GM12891 (cell line): Measurements from ENCODE around the gene CNOT6L.

Experiments
- POLR2A ChIP-seq: IDR thresholded peaks from 2 replicates; pipeline ENCODE4 v1.6.1; 2011; ENCODE audit warnings: low read depth, low read length, control low read depth
- TAF1 ChIP-seq: IDR thresholded peaks from 2 replicates; pipeline ENCODE4 v1.6.1; 2011; ENCODE audit warnings: low read depth, low read length, control low read depth

DNA sequence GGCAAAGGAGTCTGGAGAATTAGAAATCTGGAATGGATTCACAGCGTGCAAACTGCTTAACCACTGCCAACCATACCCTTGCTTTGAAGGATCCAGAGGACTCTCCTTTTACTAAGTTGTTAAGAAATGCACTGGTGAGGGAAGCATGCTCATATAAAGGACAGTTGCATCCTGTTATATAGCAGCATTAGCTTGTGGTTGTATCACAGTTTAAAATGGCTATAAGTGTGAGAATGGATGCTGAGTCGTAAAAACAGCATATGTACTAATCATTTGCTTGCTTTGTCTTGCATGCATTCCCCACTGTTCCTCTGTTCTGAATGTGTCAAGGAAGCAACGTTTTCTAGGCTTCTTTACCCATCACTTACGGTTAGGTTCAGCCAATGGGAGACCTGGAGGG, 112.5 kb downstream of the CNOT6L start:
- TF ChIP-seq POLR2A (no peak), TAF1 (no peak)
